Left colon (tissue), 2 donors: Measurements from ENCODE around the gene TRIM16. TPM values are rescaled to one million over a fixed set of nuclear protein-coding genes. Genes with fewer than 3 reads are reported as not detected.

ENCODE experiments used
- total RNA-seq, 2 donors: library from RNA; stranded (reverse); fragmentation: NEBNext Ultra II Directional; extraction: Animal tissue kit (Norgen Biotek cat#: 25700); gene quantifications; one replicate each; pipeline ENCODE4 v1.2.1, GENCODE V29; 2021
- donor health status: DM: no; HTN: no; CAD: no.
- donor health status: DM: yes; HTN: yes; CAD: no.

Gene TRIM16
- total RNA-seq, 2 donors from 2014 or later: 22.5 to 26.0 TPM

Other genes with a start within 250 kb of the TRIM16 start
- gene CDRT4, start 216.7 kb downstream of the TRIM16 start, total RNA-seq: 1 to 10 TPM; 6.4 to 6.6 TPM
- 10 to 100 TPM; 18.0 to 20.7 TPM for gene TVP23C, start 120.8 kb downstream of the TRIM16 start, total RNA-seq
- gene FBXW10B, start 64.6 kb downstream of the TRIM16 start, total RNA-seq: 1 to 10 TPM in 1 of 2 donors, under 1 TPM in 1; 0.95 to 1.6 TPM
- 1 to 10 TPM; 6.4 to 10.0 TPM for gene ZNF286A, start 15.4 kb upstream of the TRIM16 start, total RNA-seq
- not detected for gene TBC1D26, start 48.0 kb upstream of the TRIM16 start, total RNA-seq